ENCODE results near the gene PVR.

- no peak for TF ChIP-seq SUZ12 (IDR thresholded peaks at IDR 0.05)
- TF ChIP-seq ARNT (IDR thresholded peaks at IDR 0.05) = no peak
- TF ChIP-seq ZNF384 (IDR thresholded peaks at IDR 0.05) = no peak
- TF ChIP-seq, protein P1, sequence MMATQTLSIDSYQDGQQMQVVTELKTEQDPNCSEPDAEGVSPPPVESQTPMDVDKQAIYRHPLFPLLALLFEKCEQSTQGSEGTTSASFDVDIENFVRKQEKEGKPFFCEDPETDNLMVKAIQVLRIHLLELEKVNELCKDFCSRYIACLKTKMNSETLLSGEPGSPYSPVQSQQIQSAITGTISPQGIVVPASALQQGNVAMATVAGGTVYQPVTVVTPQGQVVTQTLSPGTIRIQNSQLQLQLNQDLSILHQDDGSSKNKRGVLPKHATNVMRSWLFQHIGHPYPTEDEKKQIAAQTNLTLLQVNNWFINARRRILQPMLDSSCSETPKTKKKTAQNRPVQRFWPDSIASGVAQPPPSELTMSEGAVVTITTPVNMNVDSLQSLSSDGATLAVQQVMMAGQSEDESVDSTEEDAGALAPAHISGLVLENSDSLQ (IDR thresholded peaks at IDR 0.05) = no peak
- TF ChIP-seq FOXA1 (IDR thresholded peaks at IDR 0.05) = no peak
- TF ChIP-seq SP1 (IDR thresholded peaks at IDR 0.05) = no peak
- TF ChIP-seq HDGF (IDR thresholded peaks at IDR 0.05; ENCODE audit: borderline replicate concordance) = no peak
- TF ChIP-seq FOXM1 (IDR thresholded peaks at IDR 0.05; ENCODE audit: borderline replicate concordance) = no peak
- no peak for TF ChIP-seq ELF4 (IDR thresholded peaks at IDR 0.05)
- no peak for TF ChIP-seq NFRKB (IDR thresholded peaks at IDR 0.05)
Observed at GRCh38 chr19:44623626-44624025, 20.1 kb upstream of the PVR start.
